ENCODE results near the gene NPAS3.

GRCh38 chr14:33490555-33490954, 551.9 kb downstream of the NPAS3 start:
- TF ChIP-seq ZNF121 (tag by site-specific recombination; IDR thresholded peaks at IDR 0.05) (no peak), PBX3 (CRISPR knock-in tag; IDR thresholded peaks at IDR 0.05) (no peak), ZNF830 (tag by site-specific recombination; IDR thresholded peaks at IDR 0.05; ENCODE audit: low read depth) (no peak), YY1 (tag by site-specific recombination; IDR thresholded peaks at IDR 0.05) (no peak), ZEB2 (tag by site-specific recombination; IDR thresholded peaks at IDR 0.05) (no peak)
- TF ChIP-seq, protein P1, sequence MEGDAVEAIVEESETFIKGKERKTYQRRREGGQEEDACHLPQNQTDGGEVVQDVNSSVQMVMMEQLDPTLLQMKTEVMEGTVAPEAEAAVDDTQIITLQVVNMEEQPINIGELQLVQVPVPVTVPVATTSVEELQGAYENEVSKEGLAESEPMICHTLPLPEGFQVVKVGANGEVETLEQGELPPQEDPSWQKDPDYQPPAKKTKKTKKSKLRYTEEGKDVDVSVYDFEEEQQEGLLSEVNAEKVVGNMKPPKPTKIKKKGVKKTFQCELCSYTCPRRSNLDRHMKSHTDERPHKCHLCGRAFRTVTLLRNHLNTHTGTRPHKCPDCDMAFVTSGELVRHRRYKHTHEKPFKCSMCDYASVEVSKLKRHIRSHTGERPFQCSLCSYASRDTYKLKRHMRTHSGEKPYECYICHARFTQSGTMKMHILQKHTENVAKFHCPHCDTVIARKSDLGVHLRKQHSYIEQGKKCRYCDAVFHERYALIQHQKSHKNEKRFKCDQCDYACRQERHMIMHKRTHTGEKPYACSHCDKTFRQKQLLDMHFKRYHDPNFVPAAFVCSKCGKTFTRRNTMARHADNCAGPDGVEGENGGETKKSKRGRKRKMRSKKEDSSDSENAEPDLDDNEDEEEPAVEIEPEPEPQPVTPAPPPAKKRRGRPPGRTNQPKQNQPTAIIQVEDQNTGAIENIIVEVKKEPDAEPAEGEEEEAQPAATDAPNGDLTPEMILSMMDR (tag by site-specific recombination; IDR thresholded peaks at IDR 0.05): no peak
- TF ChIP-seq, protein P2, sequence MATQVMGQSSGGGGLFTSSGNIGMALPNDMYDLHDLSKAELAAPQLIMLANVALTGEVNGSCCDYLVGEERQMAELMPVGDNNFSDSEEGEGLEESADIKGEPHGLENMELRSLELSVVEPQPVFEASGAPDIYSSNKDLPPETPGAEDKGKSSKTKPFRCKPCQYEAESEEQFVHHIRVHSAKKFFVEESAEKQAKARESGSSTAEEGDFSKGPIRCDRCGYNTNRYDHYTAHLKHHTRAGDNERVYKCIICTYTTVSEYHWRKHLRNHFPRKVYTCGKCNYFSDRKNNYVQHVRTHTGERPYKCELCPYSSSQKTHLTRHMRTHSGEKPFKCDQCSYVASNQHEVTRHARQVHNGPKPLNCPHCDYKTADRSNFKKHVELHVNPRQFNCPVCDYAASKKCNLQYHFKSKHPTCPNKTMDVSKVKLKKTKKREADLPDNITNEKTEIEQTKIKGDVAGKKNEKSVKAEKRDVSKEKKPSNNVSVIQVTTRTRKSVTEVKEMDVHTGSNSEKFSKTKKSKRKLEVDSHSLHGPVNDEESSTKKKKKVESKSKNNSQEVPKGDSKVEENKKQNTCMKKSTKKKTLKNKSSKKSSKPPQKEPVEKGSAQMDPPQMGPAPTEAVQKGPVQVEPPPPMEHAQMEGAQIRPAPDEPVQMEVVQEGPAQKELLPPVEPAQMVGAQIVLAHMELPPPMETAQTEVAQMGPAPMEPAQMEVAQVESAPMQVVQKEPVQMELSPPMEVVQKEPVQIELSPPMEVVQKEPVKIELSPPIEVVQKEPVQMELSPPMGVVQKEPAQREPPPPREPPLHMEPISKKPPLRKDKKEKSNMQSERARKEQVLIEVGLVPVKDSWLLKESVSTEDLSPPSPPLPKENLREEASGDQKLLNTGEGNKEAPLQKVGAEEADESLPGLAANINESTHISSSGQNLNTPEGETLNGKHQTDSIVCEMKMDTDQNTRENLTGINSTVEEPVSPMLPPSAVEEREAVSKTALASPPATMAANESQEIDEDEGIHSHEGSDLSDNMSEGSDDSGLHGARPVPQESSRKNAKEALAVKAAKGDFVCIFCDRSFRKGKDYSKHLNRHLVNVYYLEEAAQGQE (tag by site-specific recombination; IDR thresholded peaks at IDR 0.05): no peak
